GM03348 (cell line): ENCODE measurements around the gene ADCY5.
A peak's percentile ranks its signal among the peaks of the same experiment; 100 is the strongest.

Experiments used
- DNase-seq: peaks from one replicate; pipeline ENCODE4 v3.0.0; 2012; ENCODE audit warnings: low spot score

Gene ADCY5

GRCh38 chr3:123386477-123387040, 62.3 kb downstream of the ADCY5 start:
- no peak for DNase-seq

- DNase-seq: peak; percentile 45
Measured at GRCh38 chr3:123385981-123386380, 62.9 kb downstream of the ADCY5 start.

GRCh38 chr3:123385499-123385898, 63.4 kb downstream of the ADCY5 start:
- DNase-seq: no peak

- no peak for DNase-seq
Measured at GRCh38 chr3:123385001-123385401, 63.9 kb downstream of the ADCY5 start.

GRCh38 chr3:123384256-123384655, 64.6 kb downstream of the ADCY5 start:
- DNase-seq: no peak

- peak; percentile 24 for DNase-seq
Measured at GRCh38 chr3:123383091-123384053, 65.5 kb downstream of the ADCY5 start.

- DNase-seq: no peak
Measured at GRCh38 chr3:123380261-123380660, 68.6 kb downstream of the ADCY5 start.

- DNase-seq: no peak
Measured at GRCh38 chr3:123379041-123379830, 69.7 kb downstream of the ADCY5 start.

GRCh38 chr3:123378409-123378915, 70.4 kb downstream of the ADCY5 start:
- no peak for DNase-seq

GRCh38 chr3:123377243-123377740, 71.6 kb downstream of the ADCY5 start:
- DNase-seq: no peak

- no peak for DNase-seq
Measured at GRCh38 chr3:123376451-123377242, 72.2 kb downstream of the ADCY5 start.

- no peak for DNase-seq
Measured at GRCh38 chr3:123375014-123375940, 73.6 kb downstream of the ADCY5 start.

- no peak for DNase-seq
Measured at GRCh38 chr3:123374016-123374415, 74.9 kb downstream of the ADCY5 start.

- DNase-seq: no peak
Measured at GRCh38 chr3:123373474-123373987, 75.4 kb downstream of the ADCY5 start.

- DNase-seq: no peak
Measured at GRCh38 chr3:123372686-123373473, 76.0 kb downstream of the ADCY5 start.

GRCh38 chr3:123371859-123372685, 76.8 kb downstream of the ADCY5 start:
- no peak for DNase-seq

- no peak for DNase-seq
Measured at GRCh38 chr3:123371426-123371825, 77.5 kb downstream of the ADCY5 start.

GRCh38 chr3:123370819-123371218, 78.1 kb downstream of the ADCY5 start:
- no peak for DNase-seq
